ENCODE measurements around the gene TESK2. TPM values are rescaled to one million over a fixed set of nuclear protein-coding genes. Genes with fewer than 3 reads are reported as not detected.

Gene TESK2
- total and polyA plus RNA-seq, 5 donors: 1.6 to 4.7 (median 4.2) TPM

- intact Hi-C loops (cut with DNase I): loop anchor here in 1 of 4 donors (10.0 kb wide), 1 partner anchor 50 kb away; no protein-coding TSS in a partner anchor
- no peak for ATAC-seq
- Histone ChIP-seq H3K9me3 (ENCODE audit: control insufficient read depth, low read length) (no peaks in the 10 kb centered on the region), H3K27ac (ENCODE audit: low read length) (no peak overlapping the region), H3K4me1 (ENCODE audit: control insufficient read depth, insufficient read depth, low read length) (no peaks in the 10 kb centered on the region), H3K4me3 (ENCODE audit: low read length) (no peak overlapping the region), H3K27me3 (ENCODE audit: control insufficient read depth, insufficient read depth) (no peaks in the 10 kb centered on the region)
- 95% methylated on average over 5 of the region's 5 CpGs for WGBS
- DNase-seq: no peak
Measured at GRCh38 chr1:45444609-45445131, 46.3 kb downstream of the TESK2 start.

- WGBS: 91% methylated on average over 7 of the region's 7 CpGs
- H3K27me3 ChIP-seq (ENCODE audit: control insufficient read depth, insufficient read depth): no peaks in the 10 kb centered on the region
- H3K4me3 ChIP-seq (ENCODE audit: low read length): no peak overlapping the region
- no peak overlapping the region for H3K27ac ChIP-seq (ENCODE audit: low read length)
- intact Hi-C loops (cut with DNase I): loop anchor here in 1 of 4 donors (10.0 kb wide), 1 partner anchor 49 kb away; no protein-coding TSS in a partner anchor
- ATAC-seq (no peak), DNase-seq (no peak)
- H3K9me3 ChIP-seq (ENCODE audit: control insufficient read depth, low read length): no peaks in the 10 kb centered on the region
- H3K4me1 ChIP-seq (ENCODE audit: control insufficient read depth, insufficient read depth, low read length): no peaks in the 10 kb centered on the region
Measured at GRCh38 chr1:45443580-45444446, 47.1 kb downstream of the TESK2 start.

GRCh38 chr1:45442272-45442671, 48.7 kb downstream of the TESK2 start:
- no peaks in the 10 kb centered on the region for H3K9me3 ChIP-seq (ENCODE audit: control insufficient read depth, low read length)
- no peak for ATAC-seq
- no peak for DNase-seq
- no peaks in the 10 kb centered on the region for H3K27me3 ChIP-seq (ENCODE audit: control insufficient read depth, insufficient read depth)
- no peak overlapping the region for H3K4me3 ChIP-seq (ENCODE audit: low read length)
- no peak overlapping the region for H3K27ac ChIP-seq (ENCODE audit: low read length)
- intact Hi-C loops (cut with DNase I): loop anchor here in 1 of 4 donors (10.0 kb wide), 1 partner anchor 47 kb away; no protein-coding TSS in a partner anchor
- H3K4me1 ChIP-seq (ENCODE audit: control insufficient read depth, insufficient read depth, low read length): no peaks in the 10 kb centered on the region
- WGBS: 32% methylated on average over 3 of the region's 3 CpGs

GRCh38 chr1:45437323-45437722, 53.6 kb downstream of the TESK2 start:
- DNase-seq: no peak
- Histone ChIP-seq H3K9me3 (ENCODE audit: control insufficient read depth, low read length) (no peaks in the 10 kb centered on the region), H3K27me3 (ENCODE audit: control insufficient read depth, insufficient read depth) (no peaks in the 10 kb centered on the region), H3K27ac (ENCODE audit: low read length) (no peak overlapping the region), H3K4me1 (ENCODE audit: control insufficient read depth, insufficient read depth, low read length) (no peaks in the 10 kb centered on the region), H3K4me3 (ENCODE audit: low read length) (no peak overlapping the region)
- intact Hi-C loops (cut with DNase I): no loop called here
- no peak for ATAC-seq

- Histone ChIP-seq H3K9me3 (ENCODE audit: control insufficient read depth, low read length) (no peaks in the 10 kb centered on the region), H3K4me3 (ENCODE audit: low read length) (no peak overlapping the region), H3K4me1 (ENCODE audit: control insufficient read depth, insufficient read depth, low read length) (no peaks in the 10 kb centered on the region), H3K27me3 (ENCODE audit: control insufficient read depth, insufficient read depth) (no peaks in the 10 kb centered on the region), H3K27ac (ENCODE audit: low read length) (no peak overlapping the region)
- 89% methylated on average over 5 of the region's 5 CpGs for WGBS
- no peak for DNase-seq
- no peak for ATAC-seq
- intact Hi-C loops (cut with DNase I): no loop called here
Measured at GRCh38 chr1:45430490-45430889, 60.5 kb downstream of the TESK2 start.

GRCh38 chr1:45429561-45430159, 61.3 kb downstream of the TESK2 start:
- no peak overlapping the region for H3K4me3 ChIP-seq (ENCODE audit: low read length)
- H3K4me1 ChIP-seq (ENCODE audit: control insufficient read depth, insufficient read depth, low read length): no peaks in the 10 kb centered on the region
- ATAC-seq (no peak), DNase-seq (no peak)
- no peaks in the 10 kb centered on the region for H3K9me3 ChIP-seq (ENCODE audit: control insufficient read depth, low read length)
- no peak overlapping the region for H3K27ac ChIP-seq (ENCODE audit: low read length)
- WGBS: 32% methylated on average over 4 of the region's 4 CpGs
- intact Hi-C loops (cut with DNase I): no loop called here
- no peaks in the 10 kb centered on the region for H3K27me3 ChIP-seq (ENCODE audit: control insufficient read depth, insufficient read depth)

GRCh38 chr1:45423906-45424678, 66.9 kb downstream of the TESK2 start:
- Histone ChIP-seq H3K4me3 (ENCODE audit: low read length) (no peak overlapping the region), H3K27ac (ENCODE audit: low read length) (no peak overlapping the region), H3K4me1 (ENCODE audit: control insufficient read depth, insufficient read depth, low read length) (no peaks in the 10 kb centered on the region), H3K27me3 (ENCODE audit: control insufficient read depth, insufficient read depth) (no peaks in the 10 kb centered on the region), H3K9me3 (ENCODE audit: control insufficient read depth, low read length) (no peaks in the 10 kb centered on the region)
- DNase-seq (no peak), ATAC-seq (no peak)
- intact Hi-C loops (cut with DNase I): no loop called here
- WGBS: 70% methylated on average over 4 of the region's 4 CpGs

- no peak overlapping the region for H3K4me3 ChIP-seq (ENCODE audit: low read length)
- intact Hi-C loops (cut with DNase I): no loop called here
- DNase-seq (no peak), ATAC-seq (no peak)
- 95% methylated on average over 2 of the region's 2 CpGs for WGBS
- no peaks in the 10 kb centered on the region for H3K9me3 ChIP-seq (ENCODE audit: control insufficient read depth, low read length)
- no peak overlapping the region for H3K27ac ChIP-seq (ENCODE audit: low read length)
- H3K27me3 ChIP-seq (ENCODE audit: control insufficient read depth, insufficient read depth): no peaks in the 10 kb centered on the region
- no peaks in the 10 kb centered on the region for H3K4me1 ChIP-seq (ENCODE audit: control insufficient read depth, insufficient read depth, low read length)
Measured at GRCh38 chr1:45421935-45422334, 69.0 kb downstream of the TESK2 start.

GRCh38 chr1:45414746-45415145, 76.2 kb downstream of the TESK2 start:
- H3K4me3 ChIP-seq (ENCODE audit: low read length): no peak overlapping the region
- intact Hi-C loops (cut with DNase I): no loop called here
- 76% methylated on average over 6 of the region's 6 CpGs for WGBS
- no peaks in the 10 kb centered on the region for H3K4me1 ChIP-seq (ENCODE audit: control insufficient read depth, insufficient read depth, low read length)
- DNase-seq (no peak), ATAC-seq (no peak)
- no peak overlapping the region for H3K27ac ChIP-seq (ENCODE audit: low read length)
- H3K27me3 ChIP-seq (ENCODE audit: control insufficient read depth, insufficient read depth): no peaks in the 10 kb centered on the region
- no peaks in the 10 kb centered on the region for H3K9me3 ChIP-seq (ENCODE audit: control insufficient read depth, low read length)

- DNase-seq: no peak
- Histone ChIP-seq H3K27me3 (ENCODE audit: control insufficient read depth, insufficient read depth) (no peaks in the 10 kb centered on the region), H3K4me3 (ENCODE audit: low read length) (no peak overlapping the region), H3K9me3 (ENCODE audit: control insufficient read depth, low read length) (no peaks in the 10 kb centered on the region), H3K27ac (ENCODE audit: low read length) (no peak overlapping the region), H3K4me1 (ENCODE audit: control insufficient read depth, insufficient read depth, low read length) (no peaks in the 10 kb centered on the region)
- intact Hi-C loops (cut with DNase I): no loop called here
- WGBS: 72% methylated on average over 2 of the region's 2 CpGs
- no peak for ATAC-seq
Measured at GRCh38 chr1:45412899-45413298, 78.1 kb downstream of the TESK2 start.

GRCh38 chr1:45411510-45411899, 79.5 kb downstream of the TESK2 start:
- Histone ChIP-seq H3K27me3 (ENCODE audit: control insufficient read depth, insufficient read depth) (no peaks in the 10 kb centered on the region), H3K9me3 (ENCODE audit: control insufficient read depth, low read length) (no peaks in the 10 kb centered on the region), H3K4me3 (ENCODE audit: low read length) (no peak overlapping the region), H3K4me1 (ENCODE audit: control insufficient read depth, insufficient read depth, low read length) (no peaks in the 10 kb centered on the region), H3K27ac (ENCODE audit: low read length) (no peak overlapping the region)
- ATAC-seq (no peak), DNase-seq (no peak)
- intact Hi-C loops (cut with DNase I): no loop called here
- WGBS: 81% methylated on average over 3 of the region's 3 CpGs
